Measurements from ENCODE around the gene PLPP1. TPM values are rescaled to one million over a fixed set of nuclear protein-coding genes. Genes with fewer than 3 reads are reported as not detected.

Gene PLPP1
- polyA plus RNA-seq, 1 of the 3 experiments (the other 2 are of a cell fraction) = 32.8 TPM

- TF ChIP-seq NFIC (IDR thresholded peaks at IDR 0.05; ENCODE audit: borderline replicate concordance) (no peak), ELF1 (IDR thresholded peaks at IDR 0.05) (no peak), SMC3 (IDR thresholded peaks at IDR 0.05; ENCODE audit: low read depth, low read length) (no peak), RAD21 (IDR thresholded peaks at IDR 0.05; ENCODE audit: low read length) (no peak)
- TF ChIP-seq, protein P1, sequence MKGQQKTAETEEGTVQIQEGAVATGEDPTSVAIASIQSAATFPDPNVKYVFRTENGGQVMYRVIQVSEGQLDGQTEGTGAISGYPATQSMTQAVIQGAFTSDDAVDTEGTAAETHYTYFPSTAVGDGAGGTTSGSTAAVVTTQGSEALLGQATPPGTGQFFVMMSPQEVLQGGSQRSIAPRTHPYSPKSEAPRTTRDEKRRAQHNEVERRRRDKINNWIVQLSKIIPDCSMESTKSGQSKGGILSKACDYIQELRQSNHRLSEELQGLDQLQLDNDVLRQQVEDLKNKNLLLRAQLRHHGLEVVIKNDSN (IDR thresholded peaks at IDR 0.05; ENCODE audit: borderline replicate concordance, low read depth) = no peak
Observed at GRCh38 chr5:55551358-55551757, 16.6 kb upstream of the PLPP1 start (continued).

DNA sequence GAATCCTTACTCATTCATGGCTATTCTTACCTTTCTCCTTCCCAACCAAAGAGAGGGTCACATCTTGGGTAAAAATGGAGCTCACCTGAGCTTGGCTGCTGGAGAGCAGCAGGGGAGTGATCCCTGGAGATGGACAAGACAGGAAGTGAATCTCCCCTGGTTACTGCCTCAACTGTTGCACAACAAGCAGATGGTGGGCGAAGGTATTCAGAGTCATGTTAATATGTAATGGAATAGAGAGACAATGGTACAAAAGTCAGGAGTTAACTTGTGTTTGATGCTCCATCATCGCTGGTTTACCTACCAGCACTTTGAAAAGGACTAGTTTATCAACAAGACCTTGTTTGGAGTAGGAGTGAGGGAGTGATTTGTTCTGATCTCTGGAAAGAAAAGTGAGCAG is 13.0 kb upstream of the PLPP1 start:
- no peaks in the 10 kb centered on the region for H3K79me2 ChIP-seq (ENCODE audit: insufficient read depth)
- H3K9ac ChIP-seq = no peak overlapping the region
- CTCF ChIA-PET = interaction anchor here (1.2 kb wide), 1 partner anchor 63 kb away, joined by 3 read pairs; no protein-coding TSS in a partner anchor
- no peaks in the 10 kb centered on the region for H3F3A ChIP-seq (replicated peaks; ENCODE audit: insufficient read depth)
- H3K4me3 ChIP-seq (ENCODE audit: low read depth in 2 of 2, low read length in 1 of 2) = no peak overlapping the region
- H3K9me3 ChIP-seq = no peaks in the 10 kb centered on the region
- WGBS (ENCODE audit: low lambda C conversion rate) = 98% methylated on average over 2 of the region's 2 CpGs
- DNase-seq = no peak
- no peaks in the 10 kb centered on the region for H3K27me3 ChIP-seq (ENCODE audit: insufficient read depth)
- no peak overlapping the region for H2AFZ ChIP-seq (ENCODE audit: low read depth)
- POLR2A ChIA-PET = no interaction called here
- H3K4me2 ChIP-seq = no peak overlapping the region
- H4K20me1 ChIP-seq (ENCODE audit: insufficient read depth) = no peaks in the 10 kb centered on the region
- no peaks in the 10 kb centered on the region for H3K9me2 ChIP-seq
- no peak for TF ChIP-seq ELF1 (IDR thresholded peaks at IDR 0.05)
- TF ChIP-seq RXRA (IDR thresholded peaks at IDR 0.05; ENCODE audit: borderline replicate concordance, low read depth) = no peak
- no peak for TF ChIP-seq MAX (IDR thresholded peaks at IDR 0.05; ENCODE audit: low read depth)
- no peak for TF ChIP-seq JUND (IDR thresholded peaks at IDR 0.05)
- no peak for TF ChIP-seq NFIC (IDR thresholded peaks at IDR 0.05; ENCODE audit: borderline replicate concordance)
- TF ChIP-seq TAF1 (IDR thresholded peaks at IDR 0.05; ENCODE audit: borderline replicate concordance, low read depth, low read length) = no peak
- no peak overlapping the region for H3K27ac ChIP-seq (ENCODE audit: low read depth in 2 of 2, low read length in 1 of 2)
- H3K36me3 ChIP-seq (replicated peaks in 1 of 2; ENCODE audit: control insufficient read depth in 1 of 2, insufficient read depth in 2 of 2, low read length in 1 of 2) = no peaks in the 10 kb centered on the region
- no peaks in the 10 kb centered on the region; a peak in 1 of 4 replicates for H3K4me1 ChIP-seq (ENCODE audit: control insufficient read depth in 1 of 2, insufficient read depth in 2 of 2, low read depth in 1 of 2, low read length in 1 of 2)

DNA sequence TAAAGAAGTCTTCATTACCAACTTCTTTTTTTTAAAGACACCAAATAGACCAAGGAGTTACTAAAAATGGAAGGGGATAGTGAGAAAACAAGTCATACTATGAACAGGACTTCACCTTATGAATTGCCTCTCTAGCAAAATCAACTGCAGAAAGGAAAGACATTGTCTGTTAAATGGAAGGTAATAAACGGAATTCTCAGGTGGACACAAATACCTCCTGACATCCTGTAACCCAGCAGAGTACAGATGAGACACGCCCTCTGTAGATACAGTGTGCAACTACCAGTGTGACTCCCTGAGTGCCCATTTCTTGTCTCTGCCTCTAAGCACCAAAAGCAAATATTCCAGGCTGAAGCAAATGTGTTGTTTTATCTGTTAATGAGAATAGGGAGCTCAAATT is 12.2 kb upstream of the PLPP1 start:
- Histone ChIP-seq H3K9ac (no peak overlapping the region), H2AFZ (ENCODE audit: low read depth) (no peak overlapping the region), H3K4me3 (ENCODE audit: low read depth in 2 of 2, low read length in 1 of 2) (no peak overlapping the region), H3K4me2 (no peak overlapping the region), H3K9me3 (no peaks in the 10 kb centered on the region), H4K20me1 (ENCODE audit: insufficient read depth) (no peaks in the 10 kb centered on the region), H3K4me1 (ENCODE audit: control insufficient read depth in 1 of 2, insufficient read depth in 2 of 2, low read depth in 1 of 2, low read length in 1 of 2) (no peaks in the 10 kb centered on the region; a peak in 1 of 4 replicates), H3K36me3 (replicated peaks in 1 of 2; ENCODE audit: control insufficient read depth in 1 of 2, insufficient read depth in 2 of 2, low read length in 1 of 2) (no peaks in the 10 kb centered on the region), H3K27me3 (ENCODE audit: insufficient read depth) (no peaks in the 10 kb centered on the region), H3K9me2 (no peaks in the 10 kb centered on the region), H3K27ac (ENCODE audit: low read depth in 2 of 2, low read length in 1 of 2) (no peak overlapping the region), H3K79me2 (ENCODE audit: insufficient read depth) (no peaks in the 10 kb centered on the region), H3F3A (replicated peaks; ENCODE audit: insufficient read depth) (no peaks in the 10 kb centered on the region)
- ChIA-PET CTCF (no interaction called here), POLR2A (no interaction called here)
- 80% methylated on average over 2 of the region's 2 CpGs for WGBS (ENCODE audit: low lambda C conversion rate)
- no peak for DNase-seq
- no peak for TF ChIP-seq SMC3 (IDR thresholded peaks at IDR 0.05; ENCODE audit: low read depth, low read length)
- no peak for TF ChIP-seq CHD2 (IDR thresholded peaks at IDR 0.05; ENCODE audit: low read length, partially characterized antibody)
- TF ChIP-seq NFIC (IDR thresholded peaks at IDR 0.05; ENCODE audit: borderline replicate concordance) = no peak
- no peak for TF ChIP-seq RAD21 (IDR thresholded peaks at IDR 0.05; ENCODE audit: low read length)
- no peak for TF ChIP-seq GABPA (IDR thresholded peaks at IDR 0.05; ENCODE audit: low read depth)
- no peak for TF ChIP-seq MXI1 (IDR thresholded peaks at IDR 0.05; ENCODE audit: low read depth, low read length)
- TF ChIP-seq FOXJ3 (CRISPR knock-in tag; IDR thresholded peaks at IDR 0.05) = no peak
- TF ChIP-seq RCOR1 (IDR thresholded peaks at IDR 0.05; ENCODE audit: low read length) = no peak
- TF ChIP-seq, protein P2, sequence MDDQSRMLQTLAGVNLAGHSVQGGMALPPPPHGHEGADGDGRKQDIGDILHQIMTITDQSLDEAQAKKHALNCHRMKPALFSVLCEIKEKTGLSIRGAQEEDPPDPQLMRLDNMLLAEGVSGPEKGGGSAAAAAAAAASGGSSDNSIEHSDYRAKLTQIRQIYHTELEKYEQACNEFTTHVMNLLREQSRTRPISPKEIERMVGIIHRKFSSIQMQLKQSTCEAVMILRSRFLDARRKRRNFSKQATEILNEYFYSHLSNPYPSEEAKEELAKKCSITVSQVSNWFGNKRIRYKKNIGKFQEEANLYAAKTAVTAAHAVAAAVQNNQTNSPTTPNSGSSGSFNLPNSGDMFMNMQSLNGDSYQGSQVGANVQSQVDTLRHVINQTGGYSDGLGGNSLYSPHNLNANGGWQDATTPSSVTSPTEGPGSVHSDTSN (IDR thresholded peaks at IDR 0.05) = no peak
- TF ChIP-seq JUND (IDR thresholded peaks at IDR 0.05) = no peak
- no peak for TF ChIP-seq FOSL2 (IDR thresholded peaks at IDR 0.05; ENCODE audit: borderline replicate concordance, low read depth)
- no peak for TF ChIP-seq SIN3A (IDR thresholded peaks at IDR 0.05; ENCODE audit: borderline replicate concordance, low read depth, low read length)
- TF ChIP-seq RFX5 (IDR thresholded peaks at IDR 0.05; ENCODE audit: low read length) = no peak
- no peak for TF ChIP-seq GATA2 (CRISPR knock-in tag; IDR thresholded peaks at IDR 0.05)
- no peak for TF ChIP-seq NRF1 (IDR thresholded peaks at IDR 0.05; ENCODE audit: low read depth, low read length)
- TF ChIP-seq, protein P3, sequence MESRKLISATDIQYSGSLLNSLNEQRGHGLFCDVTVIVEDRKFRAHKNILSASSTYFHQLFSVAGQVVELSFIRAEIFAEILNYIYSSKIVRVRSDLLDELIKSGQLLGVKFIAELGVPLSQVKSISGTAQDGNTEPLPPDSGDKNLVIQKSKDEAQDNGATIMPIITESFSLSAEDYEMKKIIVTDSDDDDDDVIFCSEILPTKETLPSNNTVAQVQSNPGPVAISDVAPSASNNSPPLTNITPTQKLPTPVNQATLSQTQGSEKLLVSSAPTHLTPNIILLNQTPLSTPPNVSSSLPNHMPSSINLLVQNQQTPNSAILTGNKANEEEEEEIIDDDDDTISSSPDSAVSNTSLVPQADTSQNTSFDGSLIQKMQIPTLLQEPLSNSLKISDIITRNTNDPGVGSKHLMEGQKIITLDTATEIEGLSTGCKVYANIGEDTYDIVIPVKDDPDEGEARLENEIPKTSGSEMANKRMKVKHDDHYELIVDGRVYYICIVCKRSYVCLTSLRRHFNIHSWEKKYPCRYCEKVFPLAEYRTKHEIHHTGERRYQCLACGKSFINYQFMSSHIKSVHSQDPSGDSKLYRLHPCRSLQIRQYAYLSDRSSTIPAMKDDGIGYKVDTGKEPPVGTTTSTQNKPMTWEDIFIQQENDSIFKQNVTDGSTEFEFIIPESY (IDR thresholded peaks at IDR 0.05; ENCODE audit: borderline replicate concordance, low read depth) = no peak
- no peak for TF ChIP-seq TEAD4 (IDR thresholded peaks at IDR 0.05; ENCODE audit: borderline replicate concordance, insufficient read depth)
- TF ChIP-seq USF2 (IDR thresholded peaks at IDR 0.05; ENCODE audit: borderline replicate concordance, low read depth, low read length) = no peak

Data from SK-N-SH (cell line).